K562 (cell line): ENCODE data around the gene ASMTL. TPM values are rescaled to one million over a fixed set of nuclear protein-coding genes. Genes with fewer than 3 reads are reported as not detected.

Experiments used
- BCOR ChIP-seq: fragments of 450-650 bp; IDR thresholded peaks from 2 replicates; pipeline ENCODE4 v1.6.1; 2016
- CBFA2T2 ChIP-seq: fragments of 450-650 bp; conservative IDR thresholded peaks from 2 replicates; pipeline ENCODE4 v1.6.1; 2017; ENCODE audit warnings: mild to moderate bottlenecking
- CREM ChIP-seq: IDR thresholded peaks from 2 replicates; pipeline ENCODE4 v1.6.1; 2014; ENCODE audit warnings: antibody characterized with exemption, low read depth
- CXXC5 ChIP-seq: fragments of 250-450 bp; sonication (Bioruptor Pico); IDR thresholded peaks from 2 replicates; pipeline ENCODE4 v1.8.0; 2022; ENCODE audit warnings: inconsistent platforms, mild to moderate bottlenecking, moderate library complexity
- DIDO1 ChIP-seq: fragments of 450-650 bp; IDR thresholded peaks from 2 replicates; pipeline ENCODE4 v1.6.1; 2016; ENCODE audit warnings: low read depth, missing biosample characterization, missing genetic modification characterization
- E2F3 ChIP-seq: fragments of 250-450 bp; sonication (Bioruptor Pico); IDR thresholded peaks from 2 replicates; pipeline ENCODE4 v1.4.0; 2020; ENCODE audit warnings: mild to moderate bottlenecking
- ELF4 ChIP-seq: fragments of 450-650 bp; formaldehyde crosslinking; IDR thresholded peaks from 2 replicates; pipeline ENCODE4 v1.4.0; 2022; ENCODE audit warnings: missing genetic modification characterization
- ESRRB ChIP-seq: fragments of 250-450 bp; sonication (Bioruptor Pico); IDR thresholded peaks from 2 replicates; pipeline ENCODE4 v1.5.0; 2020; ENCODE audit warnings: mild to moderate bottlenecking, moderate library complexity, borderline replicate concordance
- HINFP ChIP-seq: fragments of 450-650 bp; conservative IDR thresholded peaks from 2 replicates; pipeline ENCODE4 v1.6.1; 2016; ENCODE audit warnings: missing genetic modification characterization, low read depth, mild to moderate bottlenecking, control low read depth, missing compliant biosample characterization
- HMBOX1 ChIP-seq: sonication (generic); IDR thresholded peaks from 2 replicates; pipeline ENCODE4 v1.6.1; 2016
- MEF2D ChIP-seq: conservative IDR thresholded peaks from 2 replicates; pipeline ENCODE4 v1.6.1; 2016; ENCODE audit warnings: low read depth, missing genetic modification characterization, missing compliant biosample characterization
- MXD1 ChIP-seq: fragments of 250-450 bp; sonication (Bioruptor Pico); IDR thresholded peaks from 2 replicates; pipeline ENCODE4 v1.8.0; 2021; ENCODE audit warnings: borderline replicate concordance, mild to moderate bottlenecking, moderate library complexity; ENCODE audit not compliant: poor library complexity, severe bottlenecking
- RAD51 ChIP-seq: fragments of 450-650 bp; IDR thresholded peaks from 2 replicates; pipeline ENCODE4 v1.7.1; 2016; ENCODE audit warnings: low read depth, mild to moderate bottlenecking, borderline replicate concordance
- SNIP1 ChIP-seq: fragments of 450-650 bp; IDR thresholded peaks from 2 replicates; pipeline ENCODE4 v1.7.1; 2017; ENCODE audit warnings: low read depth, mild to moderate bottlenecking
- SP2 ChIP-seq: IDR thresholded peaks from 2 replicates; pipeline ENCODE4 v1.6.1; 2011; ENCODE audit warnings: mild to moderate bottlenecking, low read depth, low read length, moderate library complexity; ENCODE audit not compliant: poor library complexity, severe bottlenecking; ENCODE audit errors: extremely low read depth
- XRCC4 ChIP-seq: IDR thresholded peaks from one replicate; pipeline ENCODE4 v1.6.1; 2011; ENCODE audit not compliant: insufficient read depth, insufficient read length; ENCODE audit errors: extremely low read depth
- polyA plus RNA-seq, 8 experiments: library from polyadenylated mRNA; depleted of rRNA in 4 of 8; stranded (reverse) in 5 of 8; unstranded in 3 of 8; fragments of >200 nt; fragmentation: Nextera tagmentation in 2 of 8; fragmentation: Illumina TruSeq in 1 of 8; extraction: Ambion mirVana in 2 of 8; extraction: Trizol in 1 of 8; gene quantifications; 2 replicates each; pipeline versions ENCODE4 v1.2.1 to v1.2.3, GENCODE V29; 2011 to 2014; ENCODE audit warnings: inconsistent platforms in 1 of 8, missing spikeins in 1 of 8
- total RNA-seq, 7 experiments: library from RNA; depleted of rRNA in 6 of 7; stranded (reverse); fragments of >200 nt in 6 of 7; fragmentation: Illumina TruSeq in 2 of 7; extraction: Trizol in 2 of 7; gene quantifications; 2 replicates each; pipeline versions ENCODE4 v1.2.1 to v1.2.3, GENCODE V29; 2011 to 2021; ENCODE audit warnings: low replicate concordance in 1 of 7
- TF ChIP-seq, protein P1 (sequence below), 2 experiments: fragments of 150-350 bp in 1 of 2; IDR thresholded peaks; 2 replicates each; pipeline ENCODE4 v1.6.1; 2012 to 2016; ENCODE audit warnings: low read depth in 2 of 2, low read length in 2 of 2, mild to moderate bottlenecking in 1 of 2, moderate library complexity in 1 of 2
- TF ChIP-seq, protein P2 (sequence below), 2 experiments: fragments of 450-650 bp; conservative IDR thresholded peaks; 2 replicates each; pipeline ENCODE4 v1.6.1; 2017; ENCODE audit warnings: mild to moderate bottlenecking in 2 of 2, moderate library complexity in 2 of 2
- TF ChIP-seq, protein P3 (sequence below): IDR thresholded peaks from 2 replicates; pipeline ENCODE4 v1.6.1; 2011; ENCODE audit not compliant: insufficient read length; ENCODE audit errors: extremely low read depth

ASMTL gene
- total and polyA plus RNA-seq, 9 of the 15 experiments (the other 6 are each of a cell fraction or from before 2014, with no cell fraction given): 0.56 to 20.6 (median 7.6) TPM

DNA sequence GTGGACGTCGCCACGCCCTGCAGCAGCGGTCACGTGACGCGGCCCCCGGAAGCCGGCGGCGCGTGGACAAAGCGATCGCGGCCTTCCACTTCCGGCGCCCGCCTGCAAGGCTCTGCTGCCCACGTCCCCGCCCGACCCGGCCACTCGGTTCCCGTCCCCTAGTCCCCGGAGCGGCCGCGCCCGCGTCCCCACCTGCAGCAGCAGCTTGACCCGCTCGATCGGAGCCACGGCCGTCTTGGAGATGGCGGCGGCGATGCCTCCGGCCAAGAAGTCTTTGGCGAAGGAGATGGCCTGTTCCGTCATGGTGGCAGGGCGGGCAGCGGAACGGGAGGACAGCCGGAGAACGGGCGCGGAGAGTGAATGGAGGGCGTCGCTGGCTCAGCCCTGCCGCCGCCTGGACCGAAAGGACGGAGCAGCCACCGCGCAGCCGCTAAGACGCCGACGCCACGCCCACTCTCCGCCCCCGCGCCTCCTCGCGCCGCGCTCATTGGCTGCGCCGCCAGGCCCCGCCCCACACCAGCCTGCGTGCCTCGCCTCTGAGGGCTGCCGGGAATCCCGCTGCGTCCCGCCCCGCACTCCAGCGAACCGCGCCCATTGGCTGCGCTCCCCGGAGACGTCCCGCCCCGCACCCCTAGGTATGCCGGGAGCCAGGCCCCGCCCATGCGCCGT lies 60.9 kb downstream of the ASMTL start, which contains the start of gene SLC25A6 (continued):
- TF ChIP-seq, protein P1, sequence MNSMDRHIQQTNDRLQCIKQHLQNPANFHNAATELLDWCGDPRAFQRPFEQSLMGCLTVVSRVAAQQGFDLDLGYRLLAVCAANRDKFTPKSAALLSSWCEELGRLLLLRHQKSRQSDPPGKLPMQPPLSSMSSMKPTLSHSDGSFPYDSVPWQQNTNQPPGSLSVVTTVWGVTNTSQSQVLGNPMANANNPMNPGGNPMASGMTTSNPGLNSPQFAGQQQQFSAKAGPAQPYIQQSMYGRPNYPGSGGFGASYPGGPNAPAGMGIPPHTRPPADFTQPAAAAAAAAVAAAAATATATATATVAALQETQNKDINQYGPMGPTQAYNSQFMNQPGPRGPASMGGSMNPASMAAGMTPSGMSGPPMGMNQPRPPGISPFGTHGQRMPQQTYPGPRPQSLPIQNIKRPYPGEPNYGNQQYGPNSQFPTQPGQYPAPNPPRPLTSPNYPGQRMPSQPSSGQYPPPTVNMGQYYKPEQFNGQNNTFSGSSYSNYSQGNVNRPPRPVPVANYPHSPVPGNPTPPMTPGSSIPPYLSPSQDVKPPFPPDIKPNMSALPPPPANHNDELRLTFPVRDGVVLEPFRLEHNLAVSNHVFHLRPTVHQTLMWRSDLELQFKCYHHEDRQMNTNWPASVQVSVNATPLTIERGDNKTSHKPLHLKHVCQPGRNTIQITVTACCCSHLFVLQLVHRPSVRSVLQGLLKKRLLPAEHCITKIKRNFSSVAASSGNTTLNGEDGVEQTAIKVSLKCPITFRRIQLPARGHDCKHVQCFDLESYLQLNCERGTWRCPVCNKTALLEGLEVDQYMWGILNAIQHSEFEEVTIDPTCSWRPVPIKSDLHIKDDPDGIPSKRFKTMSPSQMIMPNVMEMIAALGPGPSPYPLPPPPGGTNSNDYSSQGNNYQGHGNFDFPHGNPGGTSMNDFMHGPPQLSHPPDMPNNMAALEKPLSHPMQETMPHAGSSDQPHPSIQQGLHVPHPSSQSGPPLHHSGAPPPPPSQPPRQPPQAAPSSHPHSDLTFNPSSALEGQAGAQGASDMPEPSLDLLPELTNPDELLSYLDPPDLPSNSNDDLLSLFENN (IDR thresholded peaks at IDR 0.05; ENCODE audit: low read depth in 2 of 2, low read length in 2 of 2): no peak
- TF ChIP-seq RAD51 (peak; percentile 98), ELF4 (CRISPR knock-in tag) (0 out of 2 replicates have a peak, but pooled peaks have one; percentile 25), E2F3 (CRISPR knock-in tag) (peak; percentile 60; the same call in 1 of the 2 replicates), SNIP1 (no peak), BCOR (no peak), SP2 (no peak), MEF2D (tag) (no peak), CREM (peak; percentile 39), MXD1 (CRISPR knock-in tag) (peak; percentile 41), XRCC4 (no peak), HINFP (tag) (no peak), CXXC5 (CRISPR knock-in tag) (peak; percentile 28), ESRRB (CRISPR knock-in tag) (no peak), HMBOX1 (no peak), CBFA2T2 (peak; percentile 87), DIDO1 (no peak)
- TF ChIP-seq, protein P2, sequence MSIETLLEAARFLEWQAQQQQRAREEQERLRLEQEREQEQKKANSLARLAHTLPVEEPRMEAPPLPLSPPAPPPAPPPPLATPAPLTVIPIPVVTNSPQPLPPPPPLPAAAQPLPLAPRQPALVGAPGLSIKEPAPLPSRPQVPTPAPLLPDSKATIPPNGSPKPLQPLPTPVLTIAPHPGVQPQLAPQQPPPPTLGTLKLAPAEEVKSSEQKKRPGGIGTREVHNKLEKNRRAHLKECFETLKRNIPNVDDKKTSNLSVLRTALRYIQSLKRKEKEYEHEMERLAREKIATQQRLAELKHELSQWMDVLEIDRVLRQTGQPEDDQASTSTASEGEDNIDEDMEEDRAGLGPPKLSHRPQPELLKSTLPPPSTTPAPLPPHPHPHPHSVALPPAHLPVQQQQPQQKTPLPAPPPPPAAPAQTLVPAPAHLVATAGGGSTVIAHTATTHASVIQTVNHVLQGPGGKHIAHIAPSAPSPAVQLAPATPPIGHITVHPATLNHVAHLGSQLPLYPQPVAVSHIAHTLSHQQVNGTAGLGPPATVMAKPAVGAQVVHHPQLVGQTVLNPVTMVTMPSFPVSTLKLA (conservative IDR thresholded peaks at IDR 0.05): peak; percentile 89 to 95
- TF ChIP-seq, protein P3, sequence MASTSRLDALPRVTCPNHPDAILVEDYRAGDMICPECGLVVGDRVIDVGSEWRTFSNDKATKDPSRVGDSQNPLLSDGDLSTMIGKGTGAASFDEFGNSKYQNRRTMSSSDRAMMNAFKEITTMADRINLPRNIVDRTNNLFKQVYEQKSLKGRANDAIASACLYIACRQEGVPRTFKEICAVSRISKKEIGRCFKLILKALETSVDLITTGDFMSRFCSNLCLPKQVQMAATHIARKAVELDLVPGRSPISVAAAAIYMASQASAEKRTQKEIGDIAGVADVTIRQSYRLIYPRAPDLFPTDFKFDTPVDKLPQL: no peak
